Fibroblast of upper back skin (primary cell): ENCODE measurements around the gene ASIC4.

Experiments
- DNase-seq: peaks from one replicate; pipeline ENCODE4 v3.0.0-alpha.2; 2013

The ASIC4 gene

DNA sequence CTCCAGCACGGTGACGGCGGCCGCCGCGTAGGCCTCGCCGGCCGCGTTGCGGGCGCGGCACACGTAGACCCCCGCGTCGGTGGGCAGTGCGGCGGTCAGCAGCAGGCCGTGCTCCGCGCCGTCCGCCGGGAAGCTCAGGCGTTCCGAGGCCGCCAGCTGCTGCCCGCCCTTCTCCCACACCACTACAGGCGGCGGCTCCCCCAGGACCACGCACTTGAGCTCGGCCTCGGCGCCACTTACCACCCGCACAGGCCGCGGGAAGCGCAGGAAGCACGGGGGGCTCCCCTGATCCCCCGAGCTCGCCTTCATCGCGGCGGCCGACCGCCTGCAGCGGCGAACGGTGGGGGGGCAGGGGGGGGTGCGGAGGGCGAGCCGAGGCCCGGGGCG lies 56.6 kb downstream of the ASIC4 start:
- peak; percentile 11 for DNase-seq

DNA sequence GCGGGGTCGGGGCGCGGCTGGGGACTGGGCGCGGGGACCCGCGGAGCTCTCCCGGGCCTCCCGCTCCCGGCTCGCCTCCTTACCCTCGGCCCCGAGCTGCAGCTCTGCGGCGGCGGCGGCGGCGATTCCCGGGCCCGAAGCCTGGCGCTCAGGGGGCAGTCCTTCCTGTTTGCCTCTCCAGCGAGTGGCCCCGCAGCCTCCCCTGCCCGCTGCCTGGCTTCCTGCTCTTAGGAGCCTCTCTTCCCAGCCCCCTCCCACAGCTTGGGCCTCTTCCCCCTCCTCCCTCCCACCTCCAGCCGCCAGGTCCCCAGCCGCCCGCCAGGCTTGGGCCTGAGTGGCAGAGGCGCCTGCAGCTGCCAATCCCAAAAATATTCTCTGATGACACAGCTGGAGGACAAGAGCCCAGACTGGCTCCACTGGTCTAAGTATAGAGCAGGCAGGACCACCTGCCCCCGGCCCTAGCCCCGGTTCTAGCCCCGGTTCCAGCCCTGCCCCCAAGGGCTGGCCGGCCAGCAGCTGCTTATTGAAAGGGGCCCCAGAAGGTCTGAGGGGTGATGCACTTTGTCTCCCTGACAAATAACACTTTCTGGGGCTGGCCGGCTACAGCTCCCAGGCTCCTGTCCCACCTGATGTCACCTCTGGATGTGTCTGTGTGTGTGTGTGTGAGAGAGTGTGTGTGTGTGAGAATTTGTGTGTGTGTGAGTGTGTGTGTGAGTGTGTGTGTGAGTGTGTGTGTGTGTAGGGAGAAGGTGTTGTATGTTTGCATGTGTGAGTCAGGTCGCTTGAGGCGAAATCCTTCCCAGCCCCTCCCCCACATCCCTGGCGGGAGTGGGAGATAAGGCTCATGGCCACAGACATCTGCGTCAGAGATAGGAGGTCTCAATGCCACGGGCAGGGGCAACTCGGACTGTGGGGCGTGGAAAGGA lies 57.3 kb downstream of the ASIC4 start, which contains the start of gene OBSL1:
OBSL1 (minus strand) TSS at position 229 of the 926 bp plus-strand sequence. CDS start 307 bp downstream, outside the sequence.
- peak; percentile 81 for DNase-seq

DNA sequence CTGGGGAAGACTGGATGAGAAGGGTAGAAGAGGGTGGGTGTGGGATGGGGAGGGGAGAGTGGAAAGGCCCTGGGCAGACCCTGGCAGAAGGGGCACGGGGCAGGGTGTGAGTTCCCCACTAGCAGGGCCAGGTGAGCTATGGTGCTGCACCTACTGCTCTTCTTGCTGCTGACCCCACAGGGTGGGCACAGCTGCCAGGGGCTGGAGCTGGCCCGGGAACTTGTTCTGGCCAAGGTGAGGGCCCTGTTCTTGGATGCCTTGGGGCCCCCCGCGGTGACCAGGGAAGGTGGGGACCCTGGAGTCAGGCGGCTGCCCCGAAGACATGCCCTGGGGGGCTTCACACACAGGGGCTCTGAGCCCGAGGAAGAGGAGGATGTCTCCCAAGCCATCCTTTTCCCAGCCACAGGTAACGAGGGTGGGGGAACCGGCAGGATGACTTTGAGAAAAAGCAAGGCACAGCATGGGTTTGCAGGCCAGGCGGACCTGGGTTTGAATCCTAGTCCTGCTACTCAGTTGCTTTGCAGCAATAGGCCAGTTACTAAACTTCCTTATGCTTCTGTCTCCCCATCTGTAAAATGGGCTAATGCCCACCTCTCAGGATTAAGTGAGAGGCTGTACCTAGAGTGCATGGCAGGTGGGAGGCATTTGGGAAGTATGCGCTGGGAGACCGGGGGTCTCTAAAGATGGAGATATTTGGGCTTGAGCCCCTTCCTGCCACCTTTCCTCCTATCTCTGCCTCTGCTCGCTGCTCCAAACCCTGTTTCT lies 58.1 kb downstream of the ASIC4 start, which contains the start of gene INHA:
INHA (plus strand) TSS at position 74 of the 765 bp plus-strand sequence; CDS start at position 139, 65 bp downstream.
- no peak for DNase-seq

DNA sequence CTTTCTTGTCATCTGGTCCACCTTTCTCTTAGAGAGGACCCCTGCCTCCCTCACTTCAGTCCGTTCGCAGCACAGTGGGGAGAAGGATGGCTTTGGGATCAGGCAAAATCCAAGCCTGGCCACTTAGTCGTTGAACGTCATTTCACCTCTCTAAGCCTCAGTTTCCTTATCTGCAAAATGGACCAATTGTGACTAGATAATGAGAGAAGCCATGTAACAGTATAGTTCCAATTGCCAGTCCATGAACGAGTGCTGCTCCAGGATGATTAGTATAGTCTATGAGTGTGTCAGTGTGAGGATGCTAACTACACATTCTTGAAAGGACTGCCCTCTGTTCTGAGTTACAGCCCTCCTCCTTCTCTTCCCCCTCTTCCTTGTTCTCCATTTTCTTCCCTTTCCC lies 58.9 kb downstream of the ASIC4 start:
- DNase-seq = no peak

DNA sequence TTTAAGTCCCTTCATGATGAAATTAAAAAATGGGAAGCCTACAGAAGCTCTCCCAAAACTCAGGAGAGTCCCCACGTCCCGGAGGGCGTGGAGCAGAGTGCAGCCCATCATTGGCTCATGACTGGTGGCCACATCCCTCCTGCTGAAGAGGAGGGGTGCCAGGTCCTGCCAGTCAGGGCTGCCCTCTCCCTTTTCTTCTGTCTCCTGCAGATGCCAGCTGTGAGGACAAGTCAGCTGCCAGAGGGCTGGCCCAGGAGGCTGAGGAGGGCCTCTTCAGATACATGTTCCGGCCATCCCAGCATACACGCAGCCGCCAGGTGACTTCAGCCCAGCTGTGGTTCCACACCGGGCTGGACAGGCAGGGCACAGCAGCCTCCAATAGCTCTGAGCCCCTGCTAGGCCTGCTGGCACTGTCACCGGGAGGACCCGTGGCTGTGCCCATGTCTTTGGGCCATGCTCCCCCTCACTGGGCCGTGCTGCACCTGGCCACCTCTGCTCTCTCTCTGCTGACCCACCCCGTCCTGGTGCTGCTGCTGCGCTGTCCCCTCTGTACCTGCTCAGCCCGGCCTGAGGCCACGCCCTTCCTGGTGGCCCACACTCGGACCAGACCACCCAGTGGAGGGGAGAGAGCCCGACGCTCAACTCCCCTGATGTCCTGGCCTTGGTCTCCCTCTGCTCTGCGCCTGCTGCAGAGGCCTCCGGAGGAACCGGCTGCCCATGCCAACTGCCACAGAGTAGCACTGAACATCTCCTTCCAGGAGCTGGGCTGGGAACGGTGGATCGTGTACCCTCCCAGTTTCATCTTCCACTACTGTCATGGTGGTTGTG lies 60.4 kb downstream of the ASIC4 start:
- DNase-seq = no peak

DNA sequence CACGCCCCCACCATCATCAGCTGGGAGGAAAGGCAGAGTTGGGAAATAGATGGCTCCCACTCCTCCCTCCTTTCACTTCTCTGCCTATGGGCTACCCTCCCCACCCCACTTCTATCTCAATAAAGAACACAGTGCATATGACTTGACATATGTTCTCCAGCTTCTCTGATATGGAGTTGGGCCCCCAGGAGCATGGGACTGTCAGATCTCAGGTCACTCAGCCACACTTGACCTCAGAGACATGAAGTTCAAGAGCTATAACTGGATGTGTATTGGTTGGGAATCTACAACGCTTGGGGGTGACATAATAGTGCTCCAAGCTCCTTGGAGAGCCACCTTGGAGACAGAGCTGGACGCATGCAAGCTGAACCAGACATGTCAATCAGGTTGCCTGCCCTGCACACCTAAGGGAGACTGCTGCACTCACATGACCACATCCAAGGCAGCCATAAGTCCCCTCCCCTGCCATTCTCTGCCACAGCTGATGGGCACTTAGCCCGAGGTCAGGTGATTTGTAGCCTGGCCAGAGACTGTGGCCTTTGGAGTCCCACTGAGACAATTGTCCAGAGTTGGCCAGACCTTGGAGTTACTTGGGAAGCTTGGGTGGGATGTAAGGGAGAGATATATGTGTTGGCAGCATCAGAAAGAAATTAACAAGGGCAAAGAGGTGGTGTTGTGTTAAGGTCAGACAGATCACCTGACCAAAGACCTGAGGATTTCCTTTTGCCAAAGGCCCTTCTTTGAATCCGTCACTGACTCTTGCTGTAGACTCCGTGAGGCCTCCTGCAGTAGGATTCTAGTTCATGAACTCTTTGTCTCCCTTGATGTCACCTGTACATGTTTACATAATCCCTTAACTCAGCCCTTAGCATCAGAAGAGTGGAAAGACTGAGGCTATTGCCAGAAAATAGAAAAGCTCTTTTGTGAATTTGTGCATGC lies 61.6 kb downstream of the ASIC4 start:
- no peak for DNase-seq

DNA sequence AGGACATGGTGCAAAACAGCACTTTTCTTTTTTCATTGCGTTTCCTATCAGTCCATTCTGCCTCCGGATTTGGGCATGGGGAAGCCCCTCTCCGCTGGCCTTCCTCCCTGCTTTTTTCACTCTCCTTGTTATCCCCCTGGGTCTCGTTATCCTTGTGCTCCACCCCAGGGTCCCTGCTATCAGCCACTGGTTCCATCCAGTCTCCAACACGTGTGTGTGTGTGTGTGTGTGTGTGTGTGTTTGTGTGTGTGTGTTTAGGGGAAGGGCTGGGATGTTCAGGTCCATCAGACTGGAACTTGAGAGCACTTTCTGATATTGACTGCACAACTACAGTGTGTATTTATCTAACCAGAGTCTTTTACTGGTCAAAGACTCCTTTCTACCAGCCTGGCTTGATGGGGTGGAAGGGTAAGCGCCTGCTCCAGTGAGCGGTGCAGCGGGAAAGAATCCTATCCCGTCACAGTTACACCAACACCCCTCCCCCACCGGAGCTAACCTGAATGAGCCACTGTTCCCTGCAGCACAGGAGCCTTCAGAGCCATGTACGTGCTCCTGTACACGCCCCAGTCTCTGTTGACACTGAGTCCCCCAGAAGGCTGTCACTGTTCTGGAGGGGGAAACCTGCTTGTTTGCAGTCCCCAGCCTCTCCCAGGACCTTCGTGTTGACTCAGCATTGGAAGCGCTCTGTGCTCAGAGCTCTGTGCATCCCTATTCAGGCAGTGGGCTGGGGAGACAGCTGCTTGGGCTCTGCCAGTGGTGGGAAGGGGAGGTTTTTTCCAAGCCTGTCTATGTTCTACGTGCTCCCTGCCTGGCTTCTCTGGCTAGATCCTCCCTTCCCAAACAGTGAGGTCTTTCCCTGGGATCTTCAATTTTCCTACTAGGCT lies 62.5 kb downstream of the ASIC4 start:
- peak; percentile 16 for DNase-seq

DNA sequence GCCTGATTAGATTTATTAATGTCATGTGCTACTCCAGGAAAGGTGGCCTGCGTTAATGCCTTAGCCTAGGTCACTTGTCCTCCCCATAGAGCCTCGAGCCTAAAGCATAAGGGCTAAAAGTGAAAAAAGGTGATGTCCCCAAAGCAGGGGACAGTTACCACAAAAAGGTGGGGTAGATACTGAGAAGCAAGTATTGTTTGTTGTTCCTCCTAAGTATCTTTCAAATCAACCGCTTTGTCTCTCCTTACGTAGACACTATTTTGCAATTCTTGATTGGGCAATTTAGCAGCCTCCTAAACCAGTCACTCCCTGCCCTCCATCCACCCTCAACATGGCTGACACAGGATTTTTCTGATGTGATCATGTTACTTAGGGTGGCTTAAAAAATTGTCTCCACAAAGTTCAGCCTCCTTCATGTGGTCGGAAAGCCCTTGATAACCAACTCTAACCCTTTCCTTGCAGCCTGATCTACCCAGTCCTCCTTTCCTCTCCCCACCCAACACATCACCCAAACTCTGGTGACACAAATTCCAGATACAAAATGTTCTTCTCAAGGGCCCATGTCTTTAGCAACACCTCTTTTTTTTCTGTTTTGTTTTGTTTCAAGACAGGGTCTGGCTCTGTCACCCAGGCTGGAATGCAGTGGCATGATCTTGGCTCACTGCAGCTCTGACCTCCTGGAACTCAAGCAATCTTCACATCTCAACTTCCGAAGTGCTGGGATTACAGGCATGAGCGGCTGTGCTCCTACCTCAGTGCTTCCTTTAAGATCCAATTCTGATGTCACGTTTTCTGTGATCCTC lies 64.7 kb downstream of the ASIC4 start:
- no peak for DNase-seq

DNA sequence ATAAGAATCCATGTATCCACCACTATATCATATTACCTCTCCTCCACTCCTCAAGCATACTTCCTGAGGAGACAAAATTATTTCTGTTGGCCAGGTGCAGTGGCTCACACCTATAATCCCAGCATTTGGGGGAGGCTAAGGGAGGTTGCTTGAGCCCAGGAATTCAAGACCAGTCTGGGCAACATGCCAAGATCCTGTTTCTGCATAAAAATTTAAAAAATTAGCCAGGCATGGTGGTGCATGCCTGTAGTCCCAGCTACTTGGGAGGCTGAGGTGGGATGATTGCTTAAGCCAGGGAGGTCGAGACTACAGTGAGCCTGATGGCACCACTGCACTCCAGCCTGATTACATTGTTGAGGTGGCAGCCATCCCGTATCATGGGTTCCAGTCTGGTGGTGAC lies 67.1 kb downstream of the ASIC4 start:
- DNase-seq = no peak
